HG02623 (cell line): ENCODE data around the gene SNRK.
A peak's percentile ranks its signal among the peaks of the same experiment; 100 is the strongest.

Experiments
- ATAC-seq: cut with Tn5 transposase; IDR thresholded peaks from one replicate; pipeline ENCODE4 v1.9.1; 2021; ENCODE audit warnings: moderate library complexity; ENCODE audit not compliant: unreplicated experiment

Gene SNRK

GRCh38 chr3:43369404-43370292, 83.3 kb downstream of the SNRK start:
- no peak for ATAC-seq

GRCh38 chr3:43370293-43370980, 84.1 kb downstream of the SNRK start:
- ATAC-seq = no peak

- no peak for ATAC-seq
Measured at GRCh38 chr3:43371494-43371893, 85.2 kb downstream of the SNRK start.

- ATAC-seq = no peak
Measured at GRCh38 chr3:43372007-43372740, 85.8 kb downstream of the SNRK start.

- no peak for ATAC-seq
Measured at GRCh38 chr3:43372809-43373559, 86.6 kb downstream of the SNRK start.

GRCh38 chr3:43373560-43373928, 87.2 kb downstream of the SNRK start:
- ATAC-seq = no peak

GRCh38 chr3:43378066-43378935, 92.0 kb downstream of the SNRK start:
- ATAC-seq = peak; percentile 47

- ATAC-seq = no peak
Measured at GRCh38 chr3:43379343-43379742, 93.0 kb downstream of the SNRK start.

- ATAC-seq = no peak
Measured at GRCh38 chr3:43388175-43388574, 101.8 kb downstream of the SNRK start.

GRCh38 chr3:43388915-43389314, 102.6 kb downstream of the SNRK start:
- ATAC-seq = no peak

- ATAC-seq = peak; percentile 45
Measured at GRCh38 chr3:43389388-43390254, 103.3 kb downstream of the SNRK start.

GRCh38 chr3:43390255-43390588, 103.9 kb downstream of the SNRK start:
- no peak for ATAC-seq

- no peak for ATAC-seq
Measured at GRCh38 chr3:43391621-43392020, 105.3 kb downstream of the SNRK start.

- ATAC-seq = no peak
Measured at GRCh38 chr3:43394041-43394554, 107.8 kb downstream of the SNRK start.

- no peak for ATAC-seq
Measured at GRCh38 chr3:43399034-43399433, 112.7 kb downstream of the SNRK start.

GRCh38 chr3:43400167-43400566, 113.8 kb downstream of the SNRK start:
- no peak for ATAC-seq
